H1 (cell line): ENCODE results near the gene ATOH8. TPM values are rescaled to one million over a fixed set of nuclear protein-coding genes. Genes with fewer than 3 reads are reported as not detected.

Experiments
- CBX5 ChIP-seq: fragments of 300-800, 300-1000 bp; sonication (generic); IDR thresholded peaks from 2 replicates; pipeline ENCODE4 v1.7.1; 2016; ENCODE audit warnings: antibody characterized with exemption, low read length, low read depth
- CHD1 ChIP-seq: IDR thresholded peaks from 2 replicates; pipeline ENCODE4 v1.6.1; 2012; ENCODE audit warnings: low read depth, low read length, improper control_type of control experiment
- HDAC6 ChIP-seq: IDR thresholded peaks from one replicate; pipeline ENCODE4 v1.7.1; 2012; ENCODE audit warnings: low read depth, mild to moderate bottlenecking, inconsistent platforms, low read length, moderate library complexity
- POLR2A ChIP-seq, 2 experiments: IDR thresholded peaks; 1 replicate in 1 of 2; 2 replicates in 1 of 2; pipeline ENCODE4 v1.6.1; 2011; ENCODE audit warnings: low read depth in 2 of 2, low read length in 2 of 2, mild to moderate bottlenecking in 2 of 2; ENCODE audit errors: control extremely low read depth in 1 of 2
- SP2 ChIP-seq: IDR thresholded peaks from 2 replicates; pipeline ENCODE4 v1.6.1; 2012; ENCODE audit warnings: mild to moderate bottlenecking, low read length, inconsistent platforms
- SP4 ChIP-seq: IDR thresholded peaks from 2 replicates; pipeline ENCODE4 v1.6.1; 2012; ENCODE audit warnings: low read length, inconsistent platforms
- polyA plus RNA-seq, 7 experiments: library from polyadenylated mRNA; depleted of rRNA in 3 of 7; stranded (reverse) in 5 of 7; unstranded in 2 of 7; fragments of >200 nt in 5 of 7; fragments of 200-250 nt in 2 of 7; gene quantifications; 1 replicate in 5 of 7; 2 replicates in 1 of 7; 4 replicates in 1 of 7; pipeline versions ENCODE4 v1.2.1 to v1.2.3, GENCODE V29; 2011 to 2013; ENCODE audit warnings: missing spikeins in 2 of 7, mixed read lengths in 2 of 7
- total RNA-seq: library from RNA; stranded (reverse); fragmentation: NEBNext Ultra II Directional; extraction: Animal tissue kit (Norgen Biotek cat#: 25700); gene quantifications from 2 replicates; pipeline ENCODE4 v1.2.1, GENCODE V29; 2021

ATOH8 gene
- total and polyA plus RNA-seq, 2 of the 8 experiments (the other 6 are each of a cell fraction or from before 2014, with no cell fraction given) = 0.50 to 0.53 TPM

DNA sequence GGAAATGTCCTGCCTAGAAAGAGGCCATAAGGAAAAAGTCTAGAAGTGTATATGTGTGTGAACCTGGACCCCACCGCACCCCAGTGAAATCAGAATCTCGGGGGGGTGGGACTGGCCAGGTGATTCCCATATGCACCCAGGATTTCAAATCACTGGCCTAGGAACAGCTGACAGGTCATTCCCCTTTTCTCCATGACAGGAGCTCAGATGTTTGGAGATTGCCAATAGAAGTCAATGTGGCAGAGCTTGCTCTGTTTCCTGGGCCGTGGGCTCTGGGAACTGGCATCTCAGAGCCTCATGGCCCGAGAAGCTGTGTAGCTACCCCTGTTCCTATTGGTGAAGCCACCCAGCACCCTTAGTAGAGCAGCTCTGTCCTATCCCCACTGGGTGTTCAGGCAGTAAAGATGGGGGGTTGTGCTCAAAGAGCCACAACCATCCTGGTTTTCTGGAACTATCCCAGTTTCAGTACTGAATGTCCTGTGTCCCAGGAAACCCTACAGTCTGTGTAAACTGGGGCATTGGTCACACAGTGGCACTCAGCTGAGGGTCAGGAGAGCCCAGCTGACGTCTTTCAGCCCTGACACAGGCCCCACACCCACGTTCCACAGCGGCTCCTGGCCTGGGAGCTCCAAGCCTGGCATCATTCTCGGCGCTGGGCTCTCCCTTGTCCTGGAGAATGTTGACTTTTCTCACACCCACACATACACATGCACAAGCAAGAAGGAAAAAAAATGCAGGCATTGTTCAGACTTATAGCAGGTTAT, 40.8 kb upstream of the ATOH8 start (continued):
- no peak for TF ChIP-seq CHD1
- no peak for TF ChIP-seq HDAC6
- TF ChIP-seq SP2 = no peak
- no peak for TF ChIP-seq POLR2A (IDR thresholded peaks at IDR 0.05; ENCODE audit: control extremely low read depth in 1 of 2, low read depth in 2 of 2, low read length in 2 of 2)
- TF ChIP-seq SP4 = no peak
- no peak for TF ChIP-seq CBX5
